Mucosa of gallbladder (tissue), 1 donor: Measurements from ENCODE around the gene PARP3. TPM values are rescaled to one million over a fixed set of nuclear protein-coding genes. Genes with fewer than 3 reads are reported as not detected.

Experiments
- DNase-seq: peaks from one replicate; pipeline ENCODE4 v3.0.0-alpha.2; 2020; ENCODE audit warnings: low spot score
- total RNA-seq: library from RNA; stranded (reverse); gene quantifications from one replicate; pipeline ENCODE4 v1.2.1, GENCODE V29; 2021
- donor health status: DM: no; HTN: no; CAD: no.

Gene PARP3
- total RNA-seq, 1 donor from 2014 or later, result 25.4 TPM

DNA sequence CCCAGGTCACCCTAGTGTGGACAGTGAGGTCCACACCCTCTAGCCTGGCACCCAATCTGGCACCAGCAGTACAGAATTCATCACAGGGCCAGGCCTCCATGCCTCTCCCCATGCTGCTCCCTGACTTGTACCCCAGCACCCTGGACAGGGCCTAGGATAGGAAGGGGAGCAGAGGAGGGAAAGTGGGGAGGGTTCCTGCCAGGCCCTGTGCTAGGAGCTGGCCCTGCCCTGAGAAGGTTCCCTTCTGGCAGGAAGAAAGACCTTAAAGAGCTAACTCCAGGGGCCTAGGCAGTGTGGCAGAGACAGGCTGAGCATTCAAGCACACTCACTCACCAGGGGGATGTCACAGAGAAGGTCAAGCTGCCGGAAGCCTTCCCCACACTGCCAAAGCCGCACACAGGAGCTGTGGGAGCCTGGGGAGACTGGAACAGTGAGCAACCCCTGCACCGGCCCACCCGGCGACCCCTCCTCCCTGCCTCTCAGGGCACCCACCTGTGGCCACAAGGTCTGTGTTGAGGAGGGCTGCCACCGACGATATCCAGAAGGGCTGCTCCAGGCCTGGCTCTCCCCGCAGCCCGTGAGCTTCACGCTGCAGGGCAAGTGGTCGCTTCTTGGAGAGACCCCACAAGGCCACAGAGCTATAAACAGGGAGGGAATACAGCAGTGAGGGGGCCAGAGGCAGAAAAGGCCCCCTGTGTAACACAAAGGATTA is 7.9 kb upstream of the PARP3 start:
- no peak for DNase-seq

DNA sequence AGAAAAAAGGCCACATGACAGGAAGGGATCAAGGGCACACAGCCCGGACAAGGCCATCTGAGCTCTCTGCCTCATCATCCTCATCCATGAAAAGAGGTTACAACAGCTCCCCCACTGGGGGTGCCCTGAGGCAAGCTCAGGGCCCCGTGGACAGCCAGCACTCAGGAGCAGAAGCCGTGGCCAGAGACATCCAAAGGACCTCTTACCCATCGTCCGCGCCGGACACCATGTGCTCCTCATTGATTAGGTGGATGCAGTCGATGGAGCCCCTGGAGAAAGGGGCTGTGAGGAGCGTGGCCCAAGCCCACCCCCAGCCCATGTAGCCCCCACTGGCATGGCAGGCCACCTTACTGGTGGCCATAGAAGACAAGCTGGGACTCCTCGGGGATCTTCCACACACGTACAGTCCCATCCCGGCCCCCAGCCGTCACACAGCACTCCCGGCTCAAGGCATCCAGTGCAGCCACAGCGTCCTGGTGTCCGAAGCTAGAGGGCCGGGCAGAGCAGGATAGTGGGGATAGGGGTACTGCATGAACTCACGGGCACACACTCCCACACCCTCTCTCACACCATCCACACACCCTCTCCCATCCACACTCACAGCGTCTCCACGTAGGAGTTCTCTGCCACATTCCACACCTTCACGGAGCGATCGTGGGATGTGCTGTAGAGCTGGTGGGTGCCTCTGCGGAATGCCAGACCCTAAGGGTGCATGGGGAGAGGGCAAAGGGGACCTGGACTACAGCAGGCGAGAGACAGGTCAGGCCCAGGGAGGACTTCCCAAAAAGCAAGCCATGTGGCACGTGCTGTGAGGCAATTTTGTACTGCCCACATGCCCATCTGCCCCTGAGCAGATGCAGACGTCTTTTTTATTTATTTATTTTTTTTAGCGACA is 6.9 kb upstream of the PARP3 start:
- DNase-seq, result no peak

GRCh38 chr3:51935886-51936755 is 6.0 kb upstream of the PARP3 start:
- no peak for DNase-seq

GRCh38 chr3:51937014-51937413 is 5.1 kb upstream of the PARP3 start:
- no peak for DNase-seq

DNA sequence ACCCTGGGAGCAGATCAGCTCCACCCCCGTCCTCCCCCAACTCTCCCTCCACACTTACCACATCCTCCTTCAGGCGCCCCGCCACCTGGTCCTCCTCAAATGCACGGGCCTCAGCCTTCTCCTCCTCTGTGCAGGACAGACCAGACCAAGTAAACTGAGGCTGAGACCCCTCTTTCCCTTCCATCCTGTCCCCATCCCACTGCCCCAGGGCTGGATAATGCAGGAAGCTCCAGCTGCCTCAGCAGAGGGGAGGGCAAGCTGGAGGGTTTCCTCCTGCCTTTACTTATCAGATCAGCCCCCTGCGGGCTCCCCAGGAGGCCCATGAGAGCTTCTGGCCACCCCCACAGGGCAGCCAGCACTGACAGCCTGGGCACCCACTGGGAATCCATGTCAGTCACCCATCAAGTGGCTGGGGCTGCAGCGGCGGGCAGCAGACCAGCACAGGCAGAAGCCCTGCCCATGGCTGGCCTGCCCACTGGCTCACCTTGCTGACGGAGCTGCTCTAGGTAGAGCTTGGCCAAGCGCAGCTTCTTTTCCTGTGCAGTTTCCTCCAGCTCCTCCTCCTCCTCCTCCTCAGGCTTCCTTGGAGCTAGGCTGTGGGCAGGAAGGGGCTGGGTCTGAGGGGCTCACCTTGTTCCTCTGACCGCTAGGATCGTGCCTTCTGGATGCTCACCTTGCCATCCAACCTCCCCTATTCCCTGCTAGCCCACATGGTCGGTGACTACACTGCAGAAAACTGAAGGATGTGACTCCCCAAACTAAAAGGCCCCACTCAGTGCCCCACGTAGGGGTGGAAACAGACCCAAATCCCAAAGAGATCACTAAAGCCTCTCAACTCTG is 4.3 kb upstream of the PARP3 start:
- DNase-seq, result no peak

- DNase-seq, result no peak
These were observed 3.3 kb upstream of the PARP3 start for GRCh38 chr3:51938780-51939425.

GRCh38 chr3:51940648-51941462 is 1.3 kb upstream of the PARP3 start:
- DNase-seq, result no peak

DNA sequence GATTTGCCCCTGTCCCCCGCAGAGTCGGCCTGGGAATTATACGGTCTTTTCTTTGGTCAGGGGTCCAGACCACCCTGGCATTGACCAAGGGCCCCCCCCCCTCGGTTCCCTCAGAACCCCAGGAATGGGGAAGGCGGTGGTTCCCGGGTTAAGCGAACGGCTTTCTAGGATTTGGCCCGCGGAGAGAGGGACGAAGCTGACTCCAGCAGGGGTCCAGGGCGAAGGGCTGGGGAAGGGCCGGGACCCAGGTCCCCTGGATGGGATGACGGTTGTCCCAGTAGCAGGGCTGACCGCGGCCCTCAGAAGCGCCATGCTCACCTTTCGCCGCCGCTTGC is 733 bp upstream of the PARP3 start:
- no peak for DNase-seq

DNA sequence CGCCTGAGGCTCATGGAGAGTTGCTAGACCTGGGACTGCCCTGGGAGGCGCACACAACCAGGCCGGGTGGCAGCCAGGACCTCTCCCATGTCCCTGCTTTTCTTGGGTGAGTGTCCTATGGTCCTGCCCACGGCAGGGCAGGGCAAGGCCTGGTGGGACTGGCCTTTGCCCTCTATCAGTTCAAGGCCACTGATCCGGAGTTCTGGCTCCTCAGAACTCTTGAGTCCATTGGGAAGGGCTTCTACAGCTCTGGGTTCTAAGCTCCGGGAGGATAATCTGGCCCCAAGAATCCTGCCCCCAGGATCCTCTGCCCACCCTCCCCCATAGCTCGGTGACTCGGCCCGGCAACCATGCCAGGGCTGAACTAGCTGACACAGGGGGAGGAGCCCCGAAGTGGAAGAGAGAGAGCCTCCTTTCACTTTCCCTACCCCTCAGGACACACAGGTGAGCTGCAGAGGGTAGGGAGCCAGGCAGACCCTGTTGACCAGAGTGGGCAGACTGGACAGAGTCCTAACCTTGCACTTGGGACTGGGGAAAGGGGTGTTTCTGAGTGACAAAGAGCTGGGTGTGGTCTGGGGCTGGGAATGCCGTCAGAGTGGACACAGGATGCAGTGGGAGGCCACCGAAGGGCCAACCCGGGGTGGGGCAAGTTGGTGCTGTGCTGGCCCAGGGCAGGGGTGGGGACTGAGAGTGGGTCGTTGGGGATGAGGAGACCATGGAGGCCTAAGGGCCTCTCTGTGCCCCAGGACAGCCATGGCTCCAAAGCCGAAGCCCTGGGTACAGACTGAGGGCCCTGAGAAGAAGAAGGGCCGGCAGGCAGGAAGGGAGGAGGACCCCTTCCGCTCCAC is 664 bp downstream of the PARP3 start:
- no peak for DNase-seq

DNA sequence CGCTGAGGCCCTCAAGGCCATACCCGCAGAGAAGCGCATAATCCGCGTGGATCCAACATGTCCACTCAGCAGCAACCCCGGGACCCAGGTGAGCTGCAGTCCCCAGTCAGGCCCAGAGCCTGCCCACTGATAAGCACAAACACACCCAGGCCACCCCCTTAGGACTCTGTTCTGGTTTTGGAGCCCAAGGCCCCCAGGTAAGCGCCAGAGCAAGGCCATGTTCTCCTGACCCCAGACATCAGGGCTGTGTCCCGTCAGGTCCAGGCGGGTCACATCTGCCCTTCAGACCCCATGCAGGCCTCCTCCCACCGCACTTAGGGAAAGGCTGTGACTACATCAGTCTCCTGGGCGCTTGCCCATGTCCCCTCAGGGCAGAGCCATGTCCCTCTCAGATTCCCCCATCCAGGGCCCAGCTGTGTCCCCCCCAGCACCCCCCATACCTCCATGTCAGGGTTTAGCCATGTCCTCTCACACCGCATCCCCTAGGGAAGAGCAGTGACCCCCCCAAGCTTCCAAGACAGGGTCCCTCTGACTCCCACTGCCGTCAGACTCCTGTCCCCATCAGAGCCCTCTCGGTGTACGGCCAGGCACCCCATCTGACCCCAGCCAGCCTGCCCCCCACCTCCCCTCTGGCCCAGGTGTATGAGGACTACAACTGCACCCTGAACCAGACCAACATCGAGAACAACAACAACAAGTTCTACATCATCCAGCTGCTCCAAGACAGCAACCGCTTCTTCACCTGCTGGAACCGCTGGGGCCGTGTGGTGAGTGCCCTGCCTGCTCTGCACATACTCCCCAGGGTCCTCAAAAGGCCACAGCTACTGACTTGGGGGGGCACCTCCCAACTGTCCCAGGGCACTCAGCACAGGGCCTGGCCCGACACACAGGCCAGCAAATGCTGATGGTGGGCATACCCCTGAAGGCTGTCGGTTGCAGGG is 1.6 kb downstream of the PARP3 start:
- no peak for DNase-seq

- DNase-seq, result no peak
These were observed 2.4 kb downstream of the PARP3 start for GRCh38 chr3:51944451-51945021.

DNA sequence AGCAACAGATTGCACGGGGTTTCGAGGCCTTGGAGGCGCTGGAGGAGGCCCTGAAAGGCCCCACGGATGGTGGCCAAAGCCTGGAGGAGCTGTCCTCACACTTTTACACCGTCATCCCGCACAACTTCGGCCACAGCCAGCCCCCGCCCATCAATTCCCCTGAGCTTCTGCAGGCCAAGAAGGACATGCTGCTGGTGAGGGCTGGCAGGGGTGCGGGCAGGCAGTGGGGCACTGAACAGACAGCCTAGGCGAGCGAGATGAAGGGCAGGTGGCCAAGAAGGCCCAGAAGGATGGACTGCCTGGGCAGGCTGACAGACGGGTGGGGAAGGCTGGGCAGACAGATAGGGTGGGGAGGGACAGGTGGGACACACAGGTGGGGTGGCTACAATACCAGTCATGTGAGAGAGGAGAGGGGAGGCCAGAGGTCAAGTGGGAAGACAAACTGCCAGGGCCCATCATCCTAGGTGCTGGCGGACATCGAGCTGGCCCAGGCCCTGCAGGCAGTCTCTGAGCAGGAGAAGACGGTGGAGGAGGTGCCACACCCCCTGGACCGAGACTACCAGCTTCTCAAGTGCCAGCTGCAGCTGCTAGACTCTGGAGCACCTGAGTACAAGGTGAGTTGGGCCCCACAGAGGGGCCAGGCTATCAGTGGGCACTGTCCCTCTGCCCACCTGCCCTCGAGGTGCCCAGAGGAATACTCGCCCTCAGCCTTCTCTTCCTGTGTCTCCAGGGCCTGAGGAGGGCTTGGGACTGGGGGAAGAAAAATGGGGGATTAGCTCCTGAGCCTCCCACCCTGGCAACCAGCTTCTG is 3.1 kb downstream of the PARP3 start:
- DNase-seq, result no peak

GRCh38 chr3:51945926-51946705 is 4.0 kb downstream of the PARP3 start:
- DNase-seq, result no peak

DNA sequence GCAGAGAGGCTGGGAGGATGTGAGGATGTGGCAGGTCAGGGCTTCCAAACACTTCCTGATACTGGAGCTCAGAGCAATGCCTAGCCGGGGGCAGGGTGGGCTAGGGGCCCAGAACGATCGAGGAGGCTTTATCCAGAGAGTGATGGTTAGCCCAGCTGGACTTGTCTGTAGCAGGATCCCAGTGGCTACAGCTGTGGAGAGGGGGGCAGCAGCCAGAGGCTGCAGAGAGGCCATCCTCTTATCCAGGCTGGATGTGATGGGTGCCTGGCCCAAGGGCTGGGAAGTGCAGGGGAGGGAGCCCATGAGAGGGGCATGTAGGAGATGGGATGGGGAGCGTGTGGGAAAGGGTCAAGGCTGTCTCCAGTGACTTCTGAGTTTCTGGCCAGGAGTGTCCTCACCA is 4.6 kb downstream of the PARP3 start:
- no peak for DNase-seq

GRCh38 chr3:51947215-51947900 is 5.2 kb downstream of the PARP3 start:
- DNase-seq, result no peak
